HG03460 (cell line): ENCODE measurements around the gene EPHA7.

Source experiments
- ATAC-seq: cut with Tn5 transposase; IDR thresholded peaks from one replicate; pipeline ENCODE4 v1.9.1; 2021; ENCODE audit not compliant: unreplicated experiment

The EPHA7 gene

DNA sequence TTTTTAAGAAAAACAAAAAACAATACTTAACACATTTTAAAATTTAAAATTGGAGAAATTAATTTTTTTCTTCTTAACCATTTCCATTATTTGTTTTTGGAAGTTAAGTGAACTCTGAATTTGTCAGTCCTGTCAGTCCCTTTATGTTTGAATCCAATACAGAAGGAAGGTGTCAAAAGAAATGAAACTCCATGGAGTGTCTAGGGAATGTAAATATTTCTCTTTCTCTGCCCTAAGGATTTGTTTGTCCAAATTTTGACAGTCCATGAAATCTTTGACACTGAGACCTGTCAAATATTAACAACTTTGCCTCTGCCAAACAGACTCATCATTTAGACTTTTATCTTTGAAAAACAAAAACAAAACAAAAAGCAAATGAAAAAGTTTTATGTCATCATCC lies 166.4 kb downstream of the EPHA7 start:
- no peak for ATAC-seq

GRCh38 chr6:93248631-93249030 lies 170.7 kb downstream of the EPHA7 start:
- ATAC-seq, result no peak

DNA sequence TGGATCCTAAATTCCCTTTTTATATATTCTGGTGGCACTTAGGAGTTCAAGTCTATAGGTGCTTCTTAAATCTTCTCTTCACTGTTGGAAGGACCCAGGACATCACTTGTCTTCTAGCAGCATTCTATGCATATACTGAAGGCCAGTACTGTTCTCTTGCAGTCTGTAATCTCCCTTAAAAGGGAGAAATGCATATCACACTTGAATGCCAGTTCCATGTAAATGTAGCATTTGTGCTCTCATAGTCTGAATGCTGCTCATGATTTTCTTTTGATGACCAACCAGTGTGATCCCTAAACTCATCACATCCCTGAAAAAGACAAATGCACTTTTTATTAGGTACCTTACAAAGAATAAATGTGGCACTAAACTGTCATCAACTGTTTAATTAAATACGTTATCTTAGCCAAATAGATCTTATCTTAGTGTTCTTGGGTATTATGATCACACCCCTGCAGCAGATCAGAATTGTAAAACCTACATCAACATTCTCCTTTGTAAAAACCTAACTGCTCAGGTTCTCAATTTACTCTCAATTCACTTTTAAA lies 176.1 kb downstream of the EPHA7 start:
- no peak for ATAC-seq

- ATAC-seq, result no peak
These were observed 177.3 kb downstream of the EPHA7 start for GRCh38 chr6:93242049-93242448.

DNA sequence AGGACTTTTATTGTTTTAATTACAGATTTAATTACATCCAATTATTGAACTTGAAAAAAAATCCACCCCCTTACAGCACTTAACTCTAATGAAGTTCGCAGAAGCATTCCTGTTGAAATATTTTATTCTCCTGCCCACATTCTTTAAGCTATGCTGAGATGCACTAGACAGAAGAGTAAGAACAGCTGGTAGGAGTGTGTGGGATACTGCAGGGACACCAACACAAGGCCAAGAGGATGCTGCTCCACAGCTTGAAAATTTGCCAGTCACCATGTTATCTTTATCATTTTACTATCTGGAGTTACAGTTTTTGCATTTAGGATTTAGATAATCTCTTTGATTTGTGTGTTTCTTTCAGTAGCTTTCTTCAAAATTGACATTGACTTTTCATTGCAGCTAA lies 180.7 kb downstream of the EPHA7 start:
- ATAC-seq, result no peak

DNA sequence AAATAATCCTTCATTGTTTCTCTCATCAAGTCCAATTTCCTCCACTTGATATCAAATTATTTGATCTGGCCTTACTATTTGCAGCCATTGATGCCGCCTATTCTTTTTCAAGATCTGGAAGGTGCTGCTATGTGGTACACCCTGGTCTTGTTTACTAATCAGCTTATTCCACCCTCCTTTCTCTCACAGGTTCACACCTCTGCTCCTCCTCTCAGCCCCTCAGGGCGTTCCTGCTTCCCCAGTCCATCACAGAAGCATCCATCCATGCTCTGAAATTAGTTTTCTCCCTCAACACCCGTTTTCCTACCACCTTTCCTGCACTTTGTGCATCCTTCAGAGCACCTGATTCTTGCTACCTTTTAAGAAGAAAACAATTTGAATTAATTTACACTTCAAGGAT lies 183.6 kb downstream of the EPHA7 start:
- no peak for ATAC-seq

DNA sequence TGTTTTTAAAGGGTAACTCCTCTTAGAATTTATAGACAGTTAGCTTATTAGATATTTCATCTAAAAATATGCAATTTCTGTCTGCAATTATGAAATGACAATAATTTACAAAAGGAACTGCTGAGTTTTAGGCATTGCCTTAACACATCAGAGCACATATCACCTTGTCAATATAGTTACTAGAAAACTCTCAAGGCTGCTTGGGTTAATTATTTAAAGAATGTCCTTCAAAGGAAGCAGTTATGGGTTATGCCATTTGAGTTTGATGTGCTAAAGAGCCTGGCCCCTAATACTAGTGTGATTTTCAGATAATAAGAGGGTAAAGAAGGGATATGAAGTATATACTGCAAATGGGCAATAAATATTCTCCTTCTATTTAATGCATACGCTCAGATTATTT lies 192.5 kb downstream of the EPHA7 start:
- no peak for ATAC-seq

DNA sequence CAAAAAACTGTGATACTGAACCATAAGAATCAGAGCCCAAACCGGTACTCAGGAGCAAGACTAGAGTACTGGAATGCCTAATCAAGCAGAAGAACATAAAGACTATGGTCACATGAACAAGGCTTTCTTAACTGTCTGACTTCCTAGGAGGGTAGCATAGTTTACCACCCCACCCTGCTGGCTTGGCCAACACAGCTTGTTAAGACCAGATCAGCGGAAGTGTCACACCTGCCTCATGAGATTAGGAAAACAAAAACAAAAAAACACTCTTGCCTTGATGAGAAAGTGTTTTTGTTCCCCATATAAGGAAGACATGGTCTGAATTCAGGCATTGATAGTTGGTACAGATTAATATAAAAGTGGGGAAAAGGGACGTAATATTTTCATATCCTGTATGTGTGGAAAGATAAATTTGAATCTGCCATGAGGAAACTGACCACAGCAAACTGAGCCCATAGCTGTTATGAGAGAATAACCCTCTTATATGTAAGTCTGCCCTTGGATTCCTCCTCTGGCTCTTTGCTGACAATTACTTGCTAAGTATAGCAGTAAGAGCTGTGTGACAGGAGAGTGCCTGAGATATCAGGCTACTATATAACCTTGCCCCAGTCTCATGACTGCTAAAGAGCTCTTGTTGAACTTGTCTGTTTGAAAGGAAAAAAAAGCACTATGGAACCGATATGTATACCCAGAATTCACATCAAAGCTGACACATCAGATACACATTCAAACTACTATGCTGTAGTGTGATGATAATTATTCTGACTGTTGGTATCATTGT lies 197.1 kb downstream of the EPHA7 start:
- ATAC-seq, result no peak

GRCh38 chr6:93219447-93219846 lies 199.9 kb downstream of the EPHA7 start:
- no peak for ATAC-seq

DNA sequence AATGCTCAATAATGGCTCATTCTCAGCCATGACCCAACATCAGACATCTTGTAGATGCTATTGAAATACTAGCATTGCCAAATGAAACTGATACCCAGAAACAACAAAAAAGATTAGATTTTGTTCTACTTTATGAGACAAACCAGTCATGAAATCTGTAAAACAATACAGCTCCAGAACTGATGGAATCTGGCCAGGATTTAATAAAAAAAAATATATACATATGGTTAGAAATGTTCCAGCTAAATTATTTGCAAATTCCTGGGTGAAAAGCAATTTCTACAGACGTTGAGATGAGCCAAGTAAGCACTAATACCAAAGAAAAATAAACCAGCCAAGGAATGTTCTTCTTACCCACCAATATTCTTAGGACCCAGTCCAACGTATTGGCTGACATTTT lies 201.3 kb downstream of the EPHA7 start:
- ATAC-seq, result no peak

- ATAC-seq, result no peak
These were observed 206.3 kb downstream of the EPHA7 start for GRCh38 chr6:93213028-93213427.

DNA sequence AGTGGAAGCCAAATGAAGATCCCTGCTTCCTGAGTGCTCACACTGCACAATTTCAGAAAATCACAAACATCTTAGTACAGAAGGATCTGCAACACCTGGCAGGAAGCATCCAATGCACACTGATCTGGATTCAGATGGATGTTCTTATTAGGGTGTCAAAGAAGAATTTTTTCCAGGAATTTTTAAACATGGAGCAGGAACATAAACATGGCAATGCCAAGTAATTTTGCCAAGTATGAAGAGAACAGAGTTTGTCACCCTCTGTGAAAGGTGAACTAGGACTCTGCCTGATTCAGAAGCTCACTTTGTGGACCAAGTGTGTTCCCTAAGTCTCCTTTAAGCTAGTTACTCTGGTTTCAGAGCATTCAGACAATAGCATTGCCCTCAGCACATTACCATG lies 208.5 kb downstream of the EPHA7 start:
- no peak for ATAC-seq

DNA sequence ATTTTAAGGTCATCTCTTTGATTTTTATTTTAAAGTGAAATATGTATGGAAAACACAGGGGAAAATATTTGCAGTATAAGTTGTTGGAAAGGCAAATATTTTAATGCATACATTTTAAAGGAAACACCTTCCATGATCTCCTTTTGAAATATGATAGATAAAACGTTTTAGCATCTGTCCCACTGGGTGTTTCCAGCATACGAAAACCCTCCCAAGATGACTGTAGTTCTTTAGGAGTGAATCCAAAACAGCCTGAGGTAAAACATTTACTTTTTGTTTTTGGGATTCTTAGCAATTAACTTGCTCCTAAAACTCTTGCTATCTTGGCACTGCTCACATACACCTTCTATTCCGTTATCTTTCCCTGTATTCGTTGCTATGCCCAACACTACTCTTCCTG lies 210.0 kb downstream of the EPHA7 start:
- no peak for ATAC-seq

GRCh38 chr6:93196406-93196970 lies 222.9 kb downstream of the EPHA7 start:
- no peak for ATAC-seq

DNA sequence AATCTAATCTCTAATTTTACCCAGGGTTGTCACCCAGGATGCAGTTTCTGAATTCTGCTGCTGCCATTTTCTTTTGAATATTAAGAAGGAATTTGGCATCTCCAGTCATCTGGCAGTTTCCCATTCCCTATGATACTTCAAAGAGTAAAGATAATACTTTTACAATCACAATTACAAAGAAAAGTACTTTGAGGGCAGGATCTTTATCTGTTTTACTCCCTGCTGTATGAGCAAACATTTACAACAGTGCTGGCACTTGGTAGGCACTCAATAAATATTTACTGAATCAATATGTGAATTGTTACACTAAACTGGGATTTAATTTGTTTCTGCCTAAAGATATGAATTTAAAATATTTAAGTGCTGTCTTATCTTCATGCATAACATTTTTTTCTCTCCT lies 224.9 kb downstream of the EPHA7 start:
- ATAC-seq, result no peak

DNA sequence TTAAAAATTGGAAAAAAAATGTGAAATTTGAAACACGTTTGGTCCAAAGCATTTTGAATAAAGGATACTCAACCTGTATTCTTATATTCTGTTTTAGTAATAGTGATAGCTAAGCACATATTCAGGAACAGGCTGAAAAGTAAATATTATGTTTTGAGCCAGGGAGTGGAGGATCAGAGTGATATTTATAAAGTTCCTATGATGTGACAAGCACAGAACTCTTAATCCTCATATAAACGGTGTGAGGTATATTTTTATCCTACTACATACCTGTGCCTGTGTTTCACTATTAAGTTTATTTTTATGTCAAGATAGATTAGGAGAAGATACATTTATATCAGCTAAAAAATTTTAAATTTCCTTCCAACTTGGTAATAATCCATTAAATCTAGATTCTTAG lies 225.5 kb downstream of the EPHA7 start:
- ATAC-seq, result no peak
